Measurements from ENCODE around the gene MAGI3.

GRCh38 chr1:113380075-113380474, 10.2 kb upstream of the MAGI3 start:
- TF ChIP-seq CTCF (conservative IDR thresholded peaks at IDR 0.05 in 1 of 2, IDR thresholded peaks at IDR 0.05 in 1 of 2; ENCODE audit: low read depth in 1 of 2, low read length in 2 of 2) (no peak), EZH2 (IDR thresholded peaks at IDR 0.05; ENCODE audit: low read length, missing control alignments) (no peak)
